Stimulated activated CD4-positive, alpha-beta T cell treated with anti-CD3 and anti-CD28 coated beads, Interleukin-4, amount 100 ng/mL, for 1 hour (primary cell): ENCODE data around the gene HDAC10.

Experiments used
- DNase-seq: peaks from one replicate; pipeline ENCODE4 v3.0.0-alpha.2; 2020

Gene HDAC10

GRCh38 chr22:50199251-50199721, 51.8 kb downstream of the HDAC10 start:
- DNase-seq: no peak

GRCh38 chr22:50198624-50199017, 52.4 kb downstream of the HDAC10 start:
- DNase-seq: no peak

- no peak for DNase-seq
Measured at GRCh38 chr22:50197856-50198623, 53.0 kb downstream of the HDAC10 start.

GRCh38 chr22:50197000-50197800, 53.9 kb downstream of the HDAC10 start:
- DNase-seq: no peak

- no peak for DNase-seq
Measured at GRCh38 chr22:50196256-50196655, 54.8 kb downstream of the HDAC10 start.
